GM18498 (cell line): ENCODE results near the gene PALLD.
"Not testable (repeated sequence)": the region's sequence is repeated elsewhere in the genome, so short reads cannot be mapped to it uniquely, and the experiment has no call there.

Experiments used
- ATAC-seq: cut with Tn5 transposase; IDR thresholded peaks from one replicate; pipeline ENCODE4 v1.9.1; 2021; ENCODE audit warnings: mild to moderate bottlenecking, moderate library complexity; ENCODE audit not compliant: unreplicated experiment

The PALLD gene

GRCh38 chr4:168784786-168785461 is 288.1 kb downstream of the PALLD start:
- ATAC-seq, result no peak

GRCh38 chr4:168787334-168787733 is 290.5 kb downstream of the PALLD start:
- no peak for ATAC-seq

GRCh38 chr4:168787801-168788595 is 291.1 kb downstream of the PALLD start:
- ATAC-seq, result no peak

GRCh38 chr4:168790898-168791297 is 294.0 kb downstream of the PALLD start:
- ATAC-seq, result no peak

GRCh38 chr4:168791376-168791775 is 294.5 kb downstream of the PALLD start:
- ATAC-seq, result no peak

- ATAC-seq, result no peak
These were observed 296.7 kb downstream of the PALLD start for GRCh38 chr4:168793542-168793941.

GRCh38 chr4:168794092-168794707 is 297.3 kb downstream of the PALLD start:
- ATAC-seq, result no peak

GRCh38 chr4:168794881-168795280 is 298.0 kb downstream of the PALLD start:
- ATAC-seq, result no peak

GRCh38 chr4:168795346-168795745 is 298.5 kb downstream of the PALLD start:
- ATAC-seq, result no peak

- ATAC-seq, result no peak
These were observed 299.7 kb downstream of the PALLD start for GRCh38 chr4:168796362-168797106.

- no peak for ATAC-seq
These were observed 300.3 kb downstream of the PALLD start for GRCh38 chr4:168797194-168797593.

- no peak for ATAC-seq
These were observed 301.0 kb downstream of the PALLD start for GRCh38 chr4:168797738-168798375.

- no peak for ATAC-seq
These were observed 304.1 kb downstream of the PALLD start for GRCh38 chr4:168800926-168801325.

- ATAC-seq, result no peak
These were observed 305.4 kb downstream of the PALLD start for GRCh38 chr4:168802222-168802621.

- ATAC-seq, result not testable (repeated sequence)
These were observed 306.2 kb downstream of the PALLD start for GRCh38 chr4:168803052-168803451.

GRCh38 chr4:168803732-168804131 is 306.9 kb downstream of the PALLD start:
- ATAC-seq, result no peak

GRCh38 chr4:168804146-168804545 is 307.3 kb downstream of the PALLD start:
- ATAC-seq, result no peak

- ATAC-seq, result no peak
These were observed 308.5 kb downstream of the PALLD start for GRCh38 chr4:168805341-168805740.

GRCh38 chr4:168806247-168806646 is 309.4 kb downstream of the PALLD start:
- ATAC-seq, result not testable (repeated sequence)

- ATAC-seq, result no peak
These were observed 314.4 kb downstream of the PALLD start for GRCh38 chr4:168811207-168811606.
